ENCODE data around the gene GREB1L.
A peak's percentile ranks its signal among the peaks of the same experiment; 100 is the strongest.

The GREB1L gene

GRCh38 chr18:21452276-21452780 lies 210.3 kb downstream of the GREB1L start:
- DNase-seq = no peak

GRCh38 chr18:21452796-21453510 lies 210.9 kb downstream of the GREB1L start:
- DNase-seq = no peak

GRCh38 chr18:21453511-21453901 lies 211.5 kb downstream of the GREB1L start:
- DNase-seq = peak; percentile 42

- no peak for DNase-seq
These were observed 212.7 kb downstream of the GREB1L start for GRCh38 chr18:21454725-21455124.

- no peak for DNase-seq
These were observed 214.6 kb downstream of the GREB1L start for GRCh38 chr18:21456428-21457178.

GRCh38 chr18:21457179-21457535 lies 215.1 kb downstream of the GREB1L start:
- DNase-seq = no peak

- DNase-seq = no peak
These were observed 216.3 kb downstream of the GREB1L start for GRCh38 chr18:21458310-21458709.

- DNase-seq = no peak
These were observed 216.8 kb downstream of the GREB1L start for GRCh38 chr18:21458788-21459187.

- no peak for DNase-seq
These were observed 217.8 kb downstream of the GREB1L start for GRCh38 chr18:21459706-21460286.

GRCh38 chr18:21461460-21461859 lies 219.4 kb downstream of the GREB1L start:
- no peak for DNase-seq

- DNase-seq = no peak
These were observed 221.7 kb downstream of the GREB1L start for GRCh38 chr18:21463718-21464117.

GRCh38 chr18:21468514-21469164 lies 226.6 kb downstream of the GREB1L start:
- no peak for DNase-seq

- DNase-seq = no peak
These were observed 230.7 kb downstream of the GREB1L start for GRCh38 chr18:21472741-21473140.

GRCh38 chr18:21474621-21475020 lies 232.6 kb downstream of the GREB1L start:
- DNase-seq = no peak

GRCh38 chr18:21479721-21480120 lies 237.7 kb downstream of the GREB1L start:
- no peak for DNase-seq

GRCh38 chr18:21481739-21482138 lies 239.7 kb downstream of the GREB1L start:
- no peak for DNase-seq

- no peak for DNase-seq
These were observed 241.0 kb downstream of the GREB1L start for GRCh38 chr18:21483051-21483450.

GRCh38 chr18:21484851-21485636 lies 243.0 kb downstream of the GREB1L start:
- DNase-seq = no peak

GRCh38 chr18:21486905-21487437 lies 244.9 kb downstream of the GREB1L start:
- no peak for DNase-seq

GRCh38 chr18:21489119-21489750 lies 247.2 kb downstream of the GREB1L start:
- peak; percentile 73 for DNase-seq

GRCh38 chr18:21489919-21490495 lies 248.0 kb downstream of the GREB1L start:
- DNase-seq = no peak
